HG02938 (cell line): ENCODE data around the gene HACD3.
"Not testable (repeated sequence)": the region's sequence is repeated elsewhere in the genome, so short reads cannot be mapped to it uniquely, and the experiment has no call there.

Experiments used
- ATAC-seq: cut with Tn5 transposase; IDR thresholded peaks from one replicate; pipeline ENCODE4 v1.9.1; 2021; ENCODE audit warnings: mild to moderate bottlenecking, moderate library complexity; ENCODE audit not compliant: unreplicated experiment

Gene HACD3

DNA sequence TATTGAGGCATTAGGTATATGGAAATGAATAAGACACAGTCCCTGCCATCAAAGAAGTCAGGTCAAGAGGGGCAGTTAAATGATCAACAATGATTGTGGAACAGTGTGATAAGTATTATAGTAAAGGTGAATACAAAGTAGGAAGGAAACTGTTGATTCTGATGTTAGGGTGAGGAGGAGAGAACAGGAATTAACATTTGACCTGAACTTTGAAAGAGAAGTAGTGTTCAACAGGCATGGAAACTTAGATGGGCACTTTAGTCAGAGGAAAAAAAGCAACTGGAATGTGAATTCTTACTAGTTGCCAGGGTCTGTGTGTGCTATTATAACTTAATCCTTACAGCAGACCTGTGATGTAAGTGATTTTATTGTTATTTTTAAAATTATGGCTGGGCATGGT, 17.6 kb downstream of the HACD3 start:
- no peak for ATAC-seq

DNA sequence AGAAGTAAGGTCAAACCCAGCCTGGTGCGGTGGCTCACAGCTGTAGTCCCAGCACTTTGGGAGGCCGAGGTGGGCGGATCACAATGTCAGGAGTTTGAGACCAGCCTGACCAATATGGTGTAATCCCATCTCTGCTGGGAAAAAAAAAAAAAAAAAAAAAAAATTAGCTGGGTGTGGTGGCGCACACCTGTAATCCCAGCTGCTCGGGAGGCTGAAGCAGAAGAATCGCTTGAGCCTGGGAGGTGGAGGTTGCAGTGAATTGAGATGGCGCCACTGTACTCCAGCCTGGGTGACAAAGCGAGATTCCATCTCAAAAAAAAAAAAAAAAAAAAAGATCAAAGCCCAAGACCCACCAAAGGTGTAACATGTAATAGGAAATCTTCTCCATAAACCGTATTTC, 19.0 kb downstream of the HACD3 start:
- ATAC-seq: not testable (repeated sequence)

DNA sequence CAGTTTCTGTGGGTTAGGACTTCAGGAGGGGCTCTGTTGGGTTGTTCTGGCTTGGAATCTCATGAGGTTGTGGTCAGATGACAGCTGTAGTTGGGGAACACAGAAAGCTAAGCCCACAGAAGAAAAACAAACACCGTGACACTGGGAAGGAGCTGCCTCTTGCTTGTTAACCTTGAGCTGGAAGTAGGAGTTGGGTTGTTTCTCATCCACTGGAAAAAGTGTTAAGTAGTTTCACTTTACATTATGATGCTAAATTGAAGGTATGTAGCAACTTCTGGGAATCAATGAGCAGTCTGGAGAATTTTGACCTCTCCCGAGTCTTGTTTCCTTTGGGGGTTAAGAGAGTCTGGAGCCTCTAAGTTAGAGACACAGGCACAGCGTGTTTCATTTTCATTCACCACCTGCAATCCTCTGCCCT, 20.4 kb downstream of the HACD3 start:
- no peak for ATAC-seq

DNA sequence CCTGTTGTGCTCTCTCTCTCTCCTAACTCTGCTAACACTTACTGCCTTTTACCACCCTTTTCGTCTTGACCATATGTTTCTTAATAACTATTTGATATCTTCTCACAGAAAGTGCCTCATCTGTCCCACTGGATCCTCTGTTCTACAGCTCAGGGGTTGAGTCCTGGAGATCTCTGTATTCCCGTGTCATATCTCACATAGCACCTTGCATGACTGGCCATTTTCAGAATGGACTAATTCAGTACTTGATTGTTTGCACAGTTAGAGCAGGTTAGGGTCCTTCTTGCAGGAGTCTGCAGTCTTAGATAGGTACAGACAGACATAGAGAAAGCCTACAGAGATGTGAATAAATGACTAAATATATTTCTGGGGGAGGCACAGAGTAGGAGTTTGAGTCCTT, 20.9 kb downstream of the HACD3 start:
- ATAC-seq: no peak

DNA sequence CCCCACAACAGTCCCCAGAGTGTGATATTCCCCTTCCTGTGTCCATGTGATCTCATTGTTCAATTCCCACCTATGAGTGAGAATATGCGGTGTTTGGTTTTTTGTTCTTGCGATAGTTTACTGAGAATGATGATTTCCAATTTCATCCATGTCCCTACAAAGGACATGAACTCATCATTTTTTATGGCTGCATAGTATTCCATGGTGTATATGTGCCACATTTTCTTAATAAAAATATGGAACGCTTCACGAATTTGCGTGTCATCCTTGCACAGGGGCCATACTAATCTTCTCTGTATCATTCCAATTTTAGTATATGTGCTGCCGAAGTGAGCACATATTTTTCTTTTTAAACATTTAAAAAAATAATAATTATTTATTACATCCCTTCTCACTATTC, 22.6 kb downstream of the HACD3 start:
- not testable (repeated sequence) for ATAC-seq

- no peak for ATAC-seq
Observed at GRCh38 chr15:65553691-65554090, 23.4 kb downstream of the HACD3 start.

DNA sequence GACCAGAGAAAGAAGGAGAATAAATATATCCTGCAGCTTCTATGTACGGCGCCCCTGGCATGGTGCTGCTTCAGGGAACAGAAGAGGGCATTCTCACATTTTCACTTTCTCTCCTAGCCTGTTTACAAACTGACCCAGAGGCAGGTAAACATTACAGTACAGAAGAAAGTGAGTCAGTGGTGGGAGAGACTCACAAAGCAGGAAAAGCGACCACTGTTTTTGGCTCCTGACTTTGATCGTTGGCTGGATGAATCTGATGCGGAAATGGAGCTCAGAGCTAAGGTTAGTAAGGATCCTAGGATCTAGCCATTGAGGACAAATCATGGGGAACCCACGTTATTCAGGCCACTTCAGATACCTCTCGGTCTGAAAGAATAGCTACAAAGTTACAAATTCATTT, 26.4 kb downstream of the HACD3 start:
- no peak for ATAC-seq

GRCh38 chr15:65558336-65558735, 28.1 kb downstream of the HACD3 start:
- no peak for ATAC-seq

- ATAC-seq: no peak
Observed at GRCh38 chr15:65558997-65559760, 28.9 kb downstream of the HACD3 start.

GRCh38 chr15:65559941-65560340, 29.7 kb downstream of the HACD3 start:
- ATAC-seq: no peak

GRCh38 chr15:65561934-65562333, 31.7 kb downstream of the HACD3 start:
- no peak for ATAC-seq

GRCh38 chr15:65569728-65570127, 39.5 kb downstream of the HACD3 start:
- no peak for ATAC-seq

DNA sequence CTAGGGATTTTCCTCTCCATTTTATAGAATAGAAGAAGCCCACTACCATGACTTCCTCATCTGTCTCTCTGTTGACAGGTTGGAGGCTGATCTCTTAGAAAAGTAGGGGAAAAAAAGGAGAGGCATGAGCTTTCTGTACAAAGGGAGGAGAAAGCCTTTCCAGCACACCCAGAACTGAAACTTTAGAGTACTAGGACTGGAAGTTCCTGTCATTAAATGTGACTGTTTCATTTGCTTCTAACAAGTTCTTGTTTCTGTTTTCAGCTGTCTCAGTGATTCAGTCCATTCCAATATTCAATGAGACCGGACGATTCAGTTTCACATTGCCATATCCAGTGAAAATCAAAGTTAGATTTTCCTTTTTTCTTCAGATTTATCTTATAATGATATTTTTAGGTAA, 41.7 kb downstream of the HACD3 start:
- ATAC-seq: no peak

- no peak for ATAC-seq
Observed at GRCh38 chr15:65576664-65577063, 46.4 kb downstream of the HACD3 start.

DNA sequence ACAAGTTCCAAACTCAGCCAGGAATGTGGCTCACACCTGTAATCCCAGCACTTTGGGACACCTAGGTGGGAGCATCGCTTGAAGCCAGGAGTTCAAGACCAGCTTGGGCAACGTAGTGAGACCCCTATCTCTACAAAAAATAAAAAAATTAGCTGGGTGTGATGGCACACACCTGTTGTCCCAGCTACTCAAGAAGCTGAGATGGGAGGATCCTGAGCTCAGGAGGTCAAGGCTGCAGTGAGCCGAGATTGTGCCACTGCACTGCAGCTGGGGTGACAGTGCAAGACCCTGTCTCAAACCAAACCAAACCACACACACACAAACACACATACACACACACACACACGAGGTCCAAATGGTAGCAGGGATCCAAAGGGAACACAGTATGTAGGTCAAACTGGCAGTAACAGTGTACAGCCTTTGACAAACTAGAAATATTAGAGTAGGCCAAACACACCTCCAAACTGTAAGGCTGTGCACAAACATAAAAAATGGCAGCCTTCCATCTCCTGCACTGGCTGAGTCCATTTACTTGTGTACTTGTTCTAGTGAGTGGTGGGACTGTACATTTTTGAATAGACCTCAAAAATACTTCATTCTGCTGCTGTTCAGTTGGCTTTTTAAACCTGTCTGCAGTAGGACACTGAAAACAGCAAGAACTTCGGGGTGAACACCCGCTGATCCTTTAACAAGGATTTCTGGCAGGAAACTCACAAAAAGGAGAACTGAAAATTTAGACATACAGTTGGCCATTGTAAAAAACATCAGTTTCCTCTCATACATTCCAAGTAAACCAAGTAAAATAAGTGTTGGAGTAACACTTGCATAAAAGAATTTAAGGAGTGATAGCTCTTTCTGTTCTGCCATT, 47.1 kb downstream of the HACD3 start:
- no peak for ATAC-seq

DNA sequence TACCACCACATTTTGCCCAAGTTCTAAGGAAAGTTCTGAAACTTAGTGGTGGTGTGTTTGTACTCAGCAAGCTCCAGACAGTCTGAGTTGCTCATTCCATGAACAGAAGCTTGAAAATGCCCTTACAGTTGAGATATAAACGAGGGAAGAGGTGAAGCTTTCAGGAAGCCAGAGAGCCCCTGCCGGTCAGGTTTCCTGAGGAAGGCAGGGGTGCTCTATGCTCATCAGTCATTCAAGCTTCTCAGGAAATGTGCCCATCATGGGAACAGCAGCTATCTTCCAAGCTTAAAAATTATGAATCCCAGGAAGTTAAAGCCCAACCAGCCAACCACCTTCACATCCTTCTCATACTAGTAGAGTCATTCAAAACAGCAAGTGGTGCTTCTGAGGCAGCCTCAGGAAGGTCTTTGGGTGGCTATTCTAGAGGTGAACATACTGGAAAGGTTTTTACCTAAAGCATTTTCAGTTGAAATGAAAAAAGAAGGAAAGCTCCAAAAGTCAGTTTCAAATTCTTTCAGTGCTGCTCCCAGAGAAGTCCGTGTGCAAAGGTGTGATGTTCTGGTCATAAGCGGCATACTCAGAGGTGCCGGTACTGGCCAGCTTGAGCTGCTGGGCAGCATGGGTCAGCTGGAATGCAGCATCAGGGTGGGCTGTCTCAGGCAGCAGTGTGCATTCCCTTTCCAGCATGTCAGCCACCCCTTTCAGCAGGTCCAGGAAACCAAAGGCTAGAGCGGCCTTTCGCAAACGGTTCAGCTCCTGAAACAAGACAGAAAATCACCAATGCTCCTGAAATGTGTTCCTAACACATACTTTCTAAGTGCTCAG, 48.9 kb downstream of the HACD3 start:
- no peak for ATAC-seq

DNA sequence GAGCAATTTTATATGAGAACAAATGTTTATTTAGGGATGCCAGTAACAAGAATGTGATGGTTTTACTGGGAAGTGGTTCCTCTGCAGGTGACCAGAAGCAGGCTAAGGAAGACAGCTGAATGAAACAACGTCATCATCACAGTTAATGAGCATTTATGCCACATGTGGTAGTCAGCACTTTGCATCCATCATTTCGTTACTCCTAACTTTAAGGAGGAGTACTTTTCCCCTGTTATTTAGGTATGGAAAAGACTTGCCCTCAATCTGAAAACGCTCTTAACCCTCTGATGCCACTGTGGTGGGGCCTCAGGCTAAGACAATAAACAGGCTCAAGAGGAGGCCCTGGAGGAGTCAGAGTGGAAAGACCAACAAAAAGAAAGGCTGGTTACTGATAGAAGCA, 49.5 kb downstream of the HACD3 start:
- no peak for ATAC-seq

GRCh38 chr15:65580287-65580686, 50.0 kb downstream of the HACD3 start:
- no peak for ATAC-seq

GRCh38 chr15:65583701-65584100, 53.4 kb downstream of the HACD3 start:
- ATAC-seq: peak; percentile 71

DNA sequence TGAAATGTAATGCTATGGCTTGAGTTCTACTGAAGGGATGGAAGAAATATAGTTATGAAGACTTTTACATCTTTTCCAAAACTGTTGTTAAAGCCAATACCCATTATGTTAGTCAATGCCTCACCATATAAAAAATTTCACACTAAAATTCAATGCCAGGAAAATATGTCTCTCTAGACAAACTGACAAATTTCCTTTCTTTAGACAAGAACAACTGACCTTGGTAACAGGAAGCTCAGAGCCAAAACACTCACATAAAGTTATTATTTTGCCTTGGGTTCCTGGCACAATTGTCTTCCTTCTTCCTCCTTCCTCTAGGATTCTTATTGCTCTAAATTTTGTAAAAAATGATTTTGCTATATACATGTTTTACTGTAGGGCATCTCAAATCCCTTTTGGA, 54.0 kb downstream of the HACD3 start:
- no peak for ATAC-seq

DNA sequence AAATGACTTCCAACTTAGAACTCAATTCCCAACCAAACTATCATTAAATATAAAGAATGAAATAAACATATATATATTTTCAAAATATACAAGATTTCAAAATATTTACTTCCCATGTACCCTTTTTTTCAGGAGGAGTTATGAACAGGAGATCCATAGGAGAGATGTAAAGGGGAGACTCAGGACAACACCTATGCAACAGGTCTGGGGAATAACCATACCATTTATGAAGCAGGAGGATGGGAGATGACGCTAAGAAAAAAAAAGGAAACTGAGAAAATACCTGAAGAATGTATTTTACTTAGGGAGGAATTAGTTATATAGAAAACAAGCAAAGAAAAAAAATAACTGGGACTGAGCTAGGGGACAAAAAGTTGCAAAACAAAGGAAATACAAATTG, 56.8 kb downstream of the HACD3 start:
- no peak for ATAC-seq
